Neuronal stem cell (in vitro differentiated cells): ENCODE data around the gene ST7. TPM values are rescaled to one million over a fixed set of nuclear protein-coding genes. Genes with fewer than 3 reads are reported as not detected.

ENCODE experiments used
- DNase-seq: peaks from one replicate; pipeline ENCODE4 v3.0.0-alpha.2; 2013; ENCODE audit warnings: low spot score
- H2AFZ ChIP-seq: one replicate; pipeline ENCODE4 v1.6.1; 2013; ENCODE audit warnings: mild to moderate bottlenecking, low read length, inconsistent platforms
- H2AK5ac ChIP-seq: 2 replicates; pipeline ENCODE4 v1.6.1; 2013; ENCODE audit warnings: low read depth, mild to moderate bottlenecking, inconsistent platforms, low read length, moderate library complexity, mixed read lengths
- H2BK120ac ChIP-seq: 2 replicates; pipeline ENCODE4 v1.6.1; 2013; ENCODE audit warnings: low read depth, mild to moderate bottlenecking, inconsistent platforms, low read length, moderate library complexity, mixed read lengths
- H2BK12ac ChIP-seq: one replicate; pipeline ENCODE4 v1.6.1; 2013; ENCODE audit warnings: low read length, inconsistent platforms
- H2BK15ac ChIP-seq: 2 replicates; pipeline ENCODE4 v1.6.1; 2013; ENCODE audit warnings: mild to moderate bottlenecking, low read length, inconsistent platforms, mixed read lengths
- H2BK5ac ChIP-seq: one replicate; pipeline ENCODE4 v1.6.1; 2013; ENCODE audit warnings: inconsistent platforms, mild to moderate bottlenecking, low read length, moderate library complexity
- H3K14ac ChIP-seq: one replicate; pipeline ENCODE4 v1.6.1; 2013; ENCODE audit warnings: low read length, inconsistent platforms
- H3K18ac ChIP-seq: 2 replicates; pipeline ENCODE4 v1.6.1; 2013; ENCODE audit warnings: low read length, inconsistent platforms
- H3K23ac ChIP-seq: 2 replicates; pipeline ENCODE4 v1.6.1; 2013; ENCODE audit warnings: low read depth, mild to moderate bottlenecking, mixed read lengths, low read length, inconsistent platforms; ENCODE audit not compliant: poor library complexity
- H3K27ac ChIP-seq: replicated peaks from 3 replicates; pipeline ENCODE4 v1.5.1; 2013; ENCODE audit warnings: low read length, inconsistent platforms
- H3K27me3 ChIP-seq, 3 experiments: 2 replicates each; pipeline ENCODE4 v1.6.1; 2013; ENCODE audit warnings: low read length in 3 of 3, mild to moderate bottlenecking in 2 of 3, inconsistent platforms in 1 of 3, low read depth in 1 of 3, mixed read lengths in 1 of 3, moderate library complexity in 1 of 3; ENCODE audit not compliant: control insufficient read depth in 3 of 3, insufficient read depth in 3 of 3
- H3K36me3 ChIP-seq, 2 donors: replicated peaks in 1 of 2; 2 replicates each; pipeline ENCODE4 v1.6.1; 2013; ENCODE audit warnings: low read length in 2 of 2; ENCODE audit not compliant: control insufficient read depth in 2 of 2, insufficient read depth in 2 of 2
- H3K4ac ChIP-seq: 2 replicates; pipeline ENCODE4 v1.6.1; 2013; ENCODE audit warnings: inconsistent platforms, mild to moderate bottlenecking, low read length, moderate library complexity
- H3K4me1 ChIP-seq, 2 donors: 1 replicate in 1 of 2; 2 replicates in 1 of 2; pipeline ENCODE4 v1.6.1; 2013; ENCODE audit warnings: low read length in 2 of 2, low read depth in 1 of 2; ENCODE audit not compliant: control insufficient read depth in 2 of 2, insufficient read depth in 1 of 2
- H3K4me2 ChIP-seq: one replicate; pipeline ENCODE4 v1.6.1; 2013; ENCODE audit warnings: mild to moderate bottlenecking, low read length, inconsistent platforms; ENCODE audit not compliant: insufficient read depth, poor library complexity, severe bottlenecking
- H3K4me3 ChIP-seq, 2 donors: 2 replicates each; pipeline ENCODE4 v1.5.1; 2013; ENCODE audit warnings: low read length in 2 of 2, mild to moderate bottlenecking in 2 of 2, inconsistent platforms in 1 of 2, moderate library complexity in 1 of 2
- H3K79me1 ChIP-seq: one replicate; pipeline ENCODE4 v1.6.1; 2013; ENCODE audit warnings: low read depth, mild to moderate bottlenecking, inconsistent platforms, low read length, moderate library complexity
- H3K9ac ChIP-seq: one replicate; pipeline ENCODE4 v1.6.1; 2013; ENCODE audit warnings: mild to moderate bottlenecking, low read depth, low read length, inconsistent platforms; ENCODE audit not compliant: poor library complexity
- H3K9me3 ChIP-seq, 2 donors: replicated peaks in 1 of 2; 2 replicates each; pipeline versions ENCODE3 to v1.6.1; 2013; ENCODE audit warnings: low read length in 2 of 2, mild to moderate bottlenecking in 2 of 2, inconsistent platforms in 1 of 2, low read depth in 1 of 2, mixed read lengths in 1 of 2, moderate library complexity in 1 of 2; ENCODE audit not compliant: control insufficient read depth in 2 of 2, insufficient read depth in 1 of 2
- H4K8ac ChIP-seq: one replicate; pipeline ENCODE4 v1.6.1; 2013; ENCODE audit warnings: low read depth, mild to moderate bottlenecking, inconsistent platforms, low read length, moderate library complexity
- H4K91ac ChIP-seq: one replicate; pipeline ENCODE4 v1.6.1; 2013; ENCODE audit warnings: low read length, low read depth, mild to moderate bottlenecking, inconsistent platforms; ENCODE audit not compliant: poor library complexity
- WGBS, 2 donors: extraction: QIAGEN DNeasy Blood & Tissue Kit; methylation state at CpG; one replicate each; pipeline ENCODE4 v1.1.7; 2013; ENCODE audit warnings: missing lambda C conversion rate in 2 of 2, mixed read lengths in 1 of 2; ENCODE audit not compliant: insufficient read length in 2 of 2, insufficient replicate concordance in 1 of 2; ENCODE audit errors: extremely low coverage in 2 of 2; 5-methylcytosine and 5-hydroxymethylcytosine counted together
- polyA plus RNA-seq, 2 experiments: library from polyadenylated mRNA; stranded (reverse); fragments of 200-250 nt; gene quantifications; one replicate each; pipeline ENCODE4 v1.2.3, GENCODE V29; 2013

Gene ST7
- polyA plus RNA-seq (2013, experiment 1 of 2): 4.0 TPM
- 3.9 TPM for polyA plus RNA-seq (2013, experiment 2 of 2)

GRCh38 chr7:116953372-116953905 lies at the start of gene ST7:
ST7 (plus strand) TSS chr7:116953501; CDS start chr7:116953541, 40 bp downstream.
- peak within 1 kb of the TSS; percentile 76 for H2AFZ ChIP-seq
- H2BK5ac ChIP-seq: peak within 1 kb of the TSS; percentile 83
- peaks cover 4 to 7% of the 10 kb centered on the region in 2 donors for H3K4me1 ChIP-seq
- peak within 1 kb of the TSS; percentile 98 for H3K18ac ChIP-seq
- peak within 1 kb of the TSS; percentile 70 to 96 for H3K4me3 ChIP-seq
- peak within 1 kb of the TSS; percentile 82 for H3K23ac ChIP-seq
- no peak within 1 kb of the TSS for H2BK15ac ChIP-seq
- no peak within 1 kb of the TSS for H3K14ac ChIP-seq
- DNase-seq: peak; percentile 65
- H3K36me3 ChIP-seq: no peaks in the 10 kb centered on the region
- WGBS, 2 donors: no CpG with 5 or more reads among the region's 77 CpGs
- H3K79me1 ChIP-seq: no peaks in the 10 kb centered on the region
- no peak within 1 kb of the TSS for H2BK12ac ChIP-seq
- H3K9ac ChIP-seq: peak within 1 kb of the TSS; percentile 90
- H2AK5ac ChIP-seq: no peak within 1 kb of the TSS
- no peaks in the 10 kb centered on the region for H3K27me3 ChIP-seq
- no peak within 1 kb of the TSS for H4K8ac ChIP-seq
- H2BK120ac ChIP-seq: no peak within 1 kb of the TSS
- peak within 1 kb of the TSS; percentile 69 for H3K4me2 ChIP-seq
- H4K91ac ChIP-seq: no peak within 1 kb of the TSS
- peak within 1 kb of the TSS; percentile 93 for H3K27ac ChIP-seq
- H3K9me3 ChIP-seq: no peaks in the 10 kb centered on the region
- no peak within 1 kb of the TSS for H3K4ac ChIP-seq

- Histone ChIP-seq H3K79me1 (no peaks in the 10 kb centered on the region), H4K91ac (no peak overlapping the region), H3K36me3 (peaks cover 7 to 81% of the 10 kb centered on the region in 2 donors), H4K8ac (no peak overlapping the region), H3K4ac (no peak overlapping the region), H2BK120ac (no peak overlapping the region), H2BK15ac (no peak overlapping the region), H3K23ac (no peak overlapping the region), H2BK12ac (no peak overlapping the region), H3K14ac (no peak overlapping the region), H3K18ac (no peak overlapping the region), H3K9ac (no peak overlapping the region), H3K4me1 (peaks cover 1 to 5% of the 10 kb centered on the region in 2 donors), H3K4me2 (no peak overlapping the region), H2BK5ac (no peak overlapping the region), H2AK5ac (no peak overlapping the region), H3K27me3 (no peaks in the 10 kb centered on the region), H3K4me3 (no peak overlapping the region), H2AFZ (no peak overlapping the region), H3K27ac (no peak overlapping the region), H3K9me3 (peaks cover 0 to 4% of the 10 kb centered on the region in 2 donors)
- DNase-seq: no peak
- no CpG with 5 or more reads among the region's 1 CpG for WGBS, 2 donors
These were observed 46.9 kb upstream of the ST7 start for GRCh38 chr7:116906391-116906790.

- no peaks in the 10 kb centered on the region for H3K79me1 ChIP-seq
- no peak overlapping the region for H2AFZ ChIP-seq
- no peak overlapping the region for H2BK15ac ChIP-seq
- no peak overlapping the region for H3K18ac ChIP-seq
- no peak for DNase-seq
- no CpG with 5 or more reads among the region's 6 CpGs for WGBS, 2 donors
- no peak overlapping the region for H3K4me3 ChIP-seq
- H3K14ac ChIP-seq: no peak overlapping the region
- no peak overlapping the region for H4K8ac ChIP-seq
- H3K4me1 ChIP-seq: peaks cover 0 to under 1% of the 10 kb centered on the region in 2 donors
- no peak overlapping the region for H3K4ac ChIP-seq
- H3K4me2 ChIP-seq: no peak overlapping the region
- H2BK120ac ChIP-seq: no peak overlapping the region
- peaks cover 0 to 20% of the 10 kb centered on the region in 2 donors for H3K9me3 ChIP-seq
- peaks cover 10 to 95% of the 10 kb centered on the region in 2 donors for H3K36me3 ChIP-seq
- H2AK5ac ChIP-seq: no peak overlapping the region
- no peak overlapping the region for H3K23ac ChIP-seq
- no peak overlapping the region for H2BK5ac ChIP-seq
- H2BK12ac ChIP-seq: no peak overlapping the region
- no peaks in the 10 kb centered on the region for H3K27me3 ChIP-seq
- H4K91ac ChIP-seq: no peak overlapping the region
- no peak overlapping the region for H3K27ac ChIP-seq
- H3K9ac ChIP-seq: no peak overlapping the region
These were observed 42.9 kb upstream of the ST7 start for GRCh38 chr7:116910383-116910782.

- H2BK5ac ChIP-seq: no peak overlapping the region
- no peak overlapping the region for H2AFZ ChIP-seq
- H3K18ac ChIP-seq: no peak overlapping the region
- H3K27me3 ChIP-seq: no peaks in the 10 kb centered on the region
- H2AK5ac ChIP-seq: no peak overlapping the region
- no peak overlapping the region for H2BK15ac ChIP-seq
- WGBS, 2 donors: no CpG with 5 or more reads among the region's 1 CpG
- no peak overlapping the region for H3K14ac ChIP-seq
- no peak overlapping the region for H3K9ac ChIP-seq
- H3K4ac ChIP-seq: no peak overlapping the region
- H3K4me1 ChIP-seq: no peaks in the 10 kb centered on the region
- no peak for DNase-seq
- no peak overlapping the region for H3K23ac ChIP-seq
- H3K79me1 ChIP-seq: no peaks in the 10 kb centered on the region
- H3K4me2 ChIP-seq: no peak overlapping the region
- H3K36me3 ChIP-seq: peaks cover 14 to 95% of the 10 kb centered on the region in 2 donors
- no peak overlapping the region for H3K27ac ChIP-seq
- H2BK120ac ChIP-seq: no peak overlapping the region
- no peak overlapping the region for H3K4me3 ChIP-seq
- H4K8ac ChIP-seq: no peak overlapping the region
- no peak overlapping the region for H2BK12ac ChIP-seq
- H4K91ac ChIP-seq: no peak overlapping the region
- H3K9me3 ChIP-seq: peaks cover 0 to 20% of the 10 kb centered on the region in 2 donors
These were observed 41.5 kb upstream of the ST7 start for GRCh38 chr7:116911801-116912200.
